Heart left ventricle (tissue), 13 donors: ENCODE measurements around the gene RFX4.

Experiments
- POLR2A ChIP-seq, 2 donors: fragments of 450-650 bp; IDR thresholded peaks; one replicate each; pipeline ENCODE4 v1.6.1; 2017; ENCODE audit warnings: antibody characterized with exemption in 2 of 2, mild to moderate bottlenecking in 2 of 2, moderate library complexity in 2 of 2
- TF ChIP-seq, protein P1 (sequence below), 12 donors: fragments of 200-600 bp; sonication (generic) in 4 of 12; IDR thresholded peaks; one replicate each; pipeline versions ENCODE4 v1.5.0 to v1.8.0; 2018 to 2022; ENCODE audit warnings: antibody characterized with exemption in 12 of 12, mild to moderate bottlenecking in 5 of 12
- donor health status: ischemic (EF 13 %, LVEDD 7.1; RV severe dilation, severe dysfunction).
- donor health status: DM: no; HTN: yes; CAD: no.
- donor health status: DM: no; HTN: no; CAD: no.
- donor health status: ischemic (EF 25% LVEDD 6.9; RV normal size, moderate dysfunction).
- donor health status: ischemic (EF 25% LVEDD 5.7; RV mildly dilated, moderate dysfunction).
- donor health status: ischemic (EF 35%, LVEDD 5.7; RV mildly dilated, moderate dysfunction).
- donor health status: nonischemic (EF 11% LVEDD 7.7; RV severe dilation, severe dysfunction).
- donor health status: DM: yes; HTN: yes; CAD: no.
- donor health status: PGD.
- donor health status: ischemic (EF 29% LVEDD 5.4; RV normal size, mild dysfunction).
- donor health status: nonischemic (EF 23%, LVEDD 6.1; RV moderate dilation, normal function).

- TF ChIP-seq POLR2A (IDR thresholded peaks at IDR 0.05), result no peak
- TF ChIP-seq, protein P1, sequence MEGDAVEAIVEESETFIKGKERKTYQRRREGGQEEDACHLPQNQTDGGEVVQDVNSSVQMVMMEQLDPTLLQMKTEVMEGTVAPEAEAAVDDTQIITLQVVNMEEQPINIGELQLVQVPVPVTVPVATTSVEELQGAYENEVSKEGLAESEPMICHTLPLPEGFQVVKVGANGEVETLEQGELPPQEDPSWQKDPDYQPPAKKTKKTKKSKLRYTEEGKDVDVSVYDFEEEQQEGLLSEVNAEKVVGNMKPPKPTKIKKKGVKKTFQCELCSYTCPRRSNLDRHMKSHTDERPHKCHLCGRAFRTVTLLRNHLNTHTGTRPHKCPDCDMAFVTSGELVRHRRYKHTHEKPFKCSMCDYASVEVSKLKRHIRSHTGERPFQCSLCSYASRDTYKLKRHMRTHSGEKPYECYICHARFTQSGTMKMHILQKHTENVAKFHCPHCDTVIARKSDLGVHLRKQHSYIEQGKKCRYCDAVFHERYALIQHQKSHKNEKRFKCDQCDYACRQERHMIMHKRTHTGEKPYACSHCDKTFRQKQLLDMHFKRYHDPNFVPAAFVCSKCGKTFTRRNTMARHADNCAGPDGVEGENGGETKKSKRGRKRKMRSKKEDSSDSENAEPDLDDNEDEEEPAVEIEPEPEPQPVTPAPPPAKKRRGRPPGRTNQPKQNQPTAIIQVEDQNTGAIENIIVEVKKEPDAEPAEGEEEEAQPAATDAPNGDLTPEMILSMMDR (IDR thresholded peaks at IDR 0.05), result no peak
Observed at GRCh38 chr12:106651552-106651951, 68.7 kb downstream of the RFX4 start.
